Mesenchymal stem cell (in vitro differentiated cells and primary cell): ENCODE measurements around the gene BNC2.

Experiments used
- DNase-seq: peaks from one replicate; pipeline ENCODE4 v3.0.0-alpha.2; 2013
- H2AFZ ChIP-seq: one replicate; pipeline ENCODE4 v1.6.1; 2013; ENCODE audit warnings: low read depth, mild to moderate bottlenecking, control low read depth, inconsistent platforms, low read length, moderate library complexity
- H2AK5ac ChIP-seq: 2 replicates; pipeline ENCODE4 v1.6.1; 2013; ENCODE audit warnings: low read length, moderate library complexity, mild to moderate bottlenecking, inconsistent platforms; ENCODE audit not compliant: severe bottlenecking
- H2BK120ac ChIP-seq: one replicate; pipeline ENCODE4 v1.6.1; 2013; ENCODE audit warnings: low read depth, mild to moderate bottlenecking, inconsistent platforms, low read length, moderate library complexity
- H2BK12ac ChIP-seq, 2 experiments: one replicate each; pipeline ENCODE4 v1.6.1; 2013; ENCODE audit warnings: inconsistent platforms in 2 of 2, low read length in 2 of 2, mild to moderate bottlenecking in 2 of 2, moderate library complexity in 2 of 2, control low read depth in 1 of 2
- H2BK15ac ChIP-seq: one replicate; pipeline ENCODE4 v1.6.1; 2013; ENCODE audit warnings: mild to moderate bottlenecking, low read depth, inconsistent platforms; ENCODE audit not compliant: poor library complexity, severe bottlenecking
- H2BK5ac ChIP-seq: 2 replicates; pipeline ENCODE4 v1.6.1; 2013; ENCODE audit warnings: low read depth, mild to moderate bottlenecking, low read length, control low read depth, inconsistent platforms; ENCODE audit not compliant: poor library complexity, severe bottlenecking
- H3K14ac ChIP-seq, 2 experiments: one replicate each; pipeline ENCODE4 v1.6.1; 2013; ENCODE audit warnings: inconsistent platforms in 2 of 2, low read length in 2 of 2, control low read depth in 1 of 2, mild to moderate bottlenecking in 1 of 2, moderate library complexity in 1 of 2
- H3K18ac ChIP-seq, 2 experiments: one replicate each; pipeline ENCODE4 v1.6.1; 2013; ENCODE audit warnings: inconsistent platforms in 2 of 2, low read length in 2 of 2, control low read depth in 1 of 2, low read depth in 1 of 2, mild to moderate bottlenecking in 1 of 2
- H3K23ac ChIP-seq, 2 experiments: one replicate each; pipeline ENCODE4 v1.6.1; 2013; ENCODE audit warnings: inconsistent platforms in 2 of 2, low read length in 2 of 2, mild to moderate bottlenecking in 2 of 2, moderate library complexity in 2 of 2, control low read depth in 1 of 2
- H3K27ac ChIP-seq: 2 replicates; pipeline ENCODE4 v1.5.1; 2013; ENCODE audit warnings: mild to moderate bottlenecking, moderate library complexity, low read length, control low read depth, inconsistent platforms; ENCODE audit not compliant: poor library complexity, severe bottlenecking
- H3K27me3 ChIP-seq, 2 experiments: 2 replicates each; pipeline versions ENCODE4 v1.6.1 to v1.7.0; 2013; ENCODE audit warnings: low read length in 2 of 2, mild to moderate bottlenecking in 2 of 2, moderate library complexity in 2 of 2, control low read depth in 1 of 2, inconsistent platforms in 1 of 2; ENCODE audit not compliant: control insufficient read depth in 1 of 2, insufficient read depth in 1 of 2
- H3K36me3 ChIP-seq, 2 experiments: 2 replicates each; pipeline versions ENCODE4 v1.6.1 to v1.7.0; 2013; ENCODE audit warnings: low read length in 2 of 2, control low read depth in 1 of 2, inconsistent platforms in 1 of 2, low read depth in 1 of 2, mild to moderate bottlenecking in 1 of 2; ENCODE audit not compliant: insufficient read depth in 2 of 2, control insufficient read depth in 1 of 2
- H3K4ac ChIP-seq, 2 experiments: one replicate each; pipeline ENCODE4 v1.6.1; 2013; ENCODE audit warnings: inconsistent platforms in 2 of 2, low read length in 2 of 2, mild to moderate bottlenecking in 2 of 2, moderate library complexity in 2 of 2, control low read depth in 1 of 2, low read depth in 1 of 2
- H3K4me1 ChIP-seq: 2 replicates; pipeline ENCODE4 v1.6.1; 2013; ENCODE audit warnings: low read depth, low read length, control low read depth; ENCODE audit not compliant: control insufficient read depth, insufficient read depth
- H3K4me2 ChIP-seq: 2 replicates; pipeline ENCODE4 v1.6.1; 2013; ENCODE audit warnings: low read length, mild to moderate bottlenecking, inconsistent platforms; ENCODE audit not compliant: poor library complexity, severe bottlenecking
- H3K4me3 ChIP-seq, 2 experiments: 2 replicates each; pipeline versions ENCODE4 v1.5.1 to v1.7.0; 2013; ENCODE audit warnings: low read length in 2 of 2, mild to moderate bottlenecking in 2 of 2, control low read depth in 1 of 2, low read depth in 1 of 2; ENCODE audit not compliant: insufficient read depth in 1 of 2
- H3K79me1 ChIP-seq: replicated peaks from 2 replicates; pipeline ENCODE4 v1.6.1; 2013; ENCODE audit warnings: mild to moderate bottlenecking, control low read depth, low read length, inconsistent platforms; ENCODE audit not compliant: poor library complexity, severe bottlenecking
- H3K9ac ChIP-seq: 2 replicates; pipeline ENCODE4 v1.7.0; 2013; ENCODE audit warnings: mild to moderate bottlenecking, low read length, moderate library complexity
- H3K9me3 ChIP-seq: 2 replicates; pipeline ENCODE4 v1.7.0; 2013; ENCODE audit warnings: mild to moderate bottlenecking, low read length; ENCODE audit not compliant: control insufficient read depth
- H4K8ac ChIP-seq: one replicate; pipeline ENCODE4 v1.6.1; 2013; ENCODE audit warnings: inconsistent platforms, mild to moderate bottlenecking, low read length, moderate library complexity
- H4K91ac ChIP-seq: one replicate; pipeline ENCODE4 v1.6.1; 2013; ENCODE audit warnings: mild to moderate bottlenecking, low read length, inconsistent platforms
- WGBS: methylation state at CpG from one replicate; pipeline ENCODE4 v1.1.7; 2013; ENCODE audit warnings: mixed read lengths; 5-methylcytosine and 5-hydroxymethylcytosine counted together

Gene BNC2

DNA sequence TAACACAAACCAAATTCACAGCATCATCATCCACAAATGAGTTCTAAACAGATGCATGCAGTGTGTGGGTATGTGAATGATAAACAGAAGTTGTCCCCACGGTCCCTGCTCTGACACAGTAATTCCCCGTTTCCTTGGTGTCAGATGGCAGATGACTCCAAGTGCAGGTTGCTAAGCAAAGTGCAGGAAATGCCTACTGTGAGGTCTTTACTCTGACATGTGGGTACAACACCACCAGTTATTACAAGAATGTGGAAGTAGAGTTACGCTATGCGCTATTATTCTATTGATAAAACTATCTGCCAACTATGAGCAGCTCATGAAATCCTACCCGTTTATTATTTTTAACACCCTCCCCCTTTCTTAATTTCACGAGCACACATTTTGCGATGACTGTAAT lies 448.9 kb downstream of the BNC2 start:
- Histone ChIP-seq H3K23ac (no peak overlapping the region), H3K4me3 (no peak overlapping the region), H3K27me3 (no peaks in the 10 kb centered on the region)

DNA sequence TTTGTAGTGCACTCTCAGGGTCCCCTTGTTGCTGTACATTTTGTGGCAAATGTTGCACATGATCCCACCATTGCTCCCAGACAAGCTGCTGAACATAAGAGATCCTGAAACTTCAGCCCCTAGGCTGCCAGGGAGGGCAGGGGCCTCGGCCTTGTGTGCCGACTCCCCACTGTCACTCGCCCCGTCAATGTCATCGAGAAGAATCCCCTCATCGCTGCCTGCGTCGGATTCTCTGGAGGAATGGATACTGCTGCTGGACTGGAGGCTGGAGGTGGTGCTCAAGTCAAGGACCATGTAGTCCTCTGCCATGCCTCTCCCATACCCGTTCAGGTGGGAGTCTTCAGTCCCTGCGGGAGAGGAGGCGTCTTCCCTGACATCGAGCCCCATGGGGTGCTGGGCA lies 451.3 kb downstream of the BNC2 start:
- H3K4me2 ChIP-seq, result no peak overlapping the region
- peak overlapping the region; percentile 38 to 91 for H3K18ac ChIP-seq
- H3K4ac ChIP-seq, result no peak overlapping the region
- no peaks in the 10 kb centered on the region for H3K27me3 ChIP-seq
- H3K4me3 ChIP-seq, result no peak overlapping the region
- peaks cover 4% of the 10 kb centered on the region for H3K4me1 ChIP-seq
- H3K79me1 ChIP-seq, result peaks cover 12% of the 10 kb centered on the region
- peak overlapping the region; percentile 30 for H4K91ac ChIP-seq
- peak overlapping the region in 1 of 2 experiments; percentile 26 for H3K23ac ChIP-seq
- 97% methylated on average over 12 of the region's 12 CpGs for WGBS
- H2AK5ac ChIP-seq, result no peak overlapping the region
- no peak overlapping the region for H2AFZ ChIP-seq
- H2BK5ac ChIP-seq, result no peak overlapping the region
- no peak overlapping the region for H3K9ac ChIP-seq
- H2BK12ac ChIP-seq, result peak overlapping the region in 1 of 2 experiments; percentile 89
- peaks cover 8 to 46% of the 10 kb centered on the region in 2 experiments for H3K36me3 ChIP-seq
- no peak overlapping the region for H3K27ac ChIP-seq
- no peaks in the 10 kb centered on the region for H3K9me3 ChIP-seq
- peak overlapping the region; percentile 55 for H2BK15ac ChIP-seq
- no peak overlapping the region for H3K14ac ChIP-seq
- peak overlapping the region; percentile 10 for H4K8ac ChIP-seq
- H2BK120ac ChIP-seq, result no peak overlapping the region
- DNase-seq, result no peak

More for the DNA sequence above, 448.9 kb downstream of the BNC2 start:
- no peak overlapping the region for H3K9ac ChIP-seq
- no peaks in the 10 kb centered on the region for H3K9me3 ChIP-seq
- peaks cover 9% of the 10 kb centered on the region for H3K79me1 ChIP-seq
- H2BK5ac ChIP-seq, result no peak overlapping the region
- H3K4me1 ChIP-seq, result peaks cover 7% of the 10 kb centered on the region
- no peak overlapping the region for H2BK12ac ChIP-seq
- H3K18ac ChIP-seq, result no peak overlapping the region
- H3K4ac ChIP-seq, result no peak overlapping the region
- H3K27ac ChIP-seq, result peak overlapping the region; percentile 33
- H3K36me3 ChIP-seq, result peaks cover 8 to 63% of the 10 kb centered on the region in 2 experiments
- H3K4me2 ChIP-seq, result no peak overlapping the region
- H2BK15ac ChIP-seq, result no peak overlapping the region
- no peak overlapping the region for H2AK5ac ChIP-seq
- H2BK120ac ChIP-seq, result no peak overlapping the region
- DNase-seq, result peak; percentile 40
- H4K8ac ChIP-seq, result no peak overlapping the region
- 60% methylated on average over 7 of the region's 7 CpGs for WGBS
- no peak overlapping the region for H2AFZ ChIP-seq
- H3K14ac ChIP-seq, result no peak overlapping the region
- H4K91ac ChIP-seq, result no peak overlapping the region

DNA sequence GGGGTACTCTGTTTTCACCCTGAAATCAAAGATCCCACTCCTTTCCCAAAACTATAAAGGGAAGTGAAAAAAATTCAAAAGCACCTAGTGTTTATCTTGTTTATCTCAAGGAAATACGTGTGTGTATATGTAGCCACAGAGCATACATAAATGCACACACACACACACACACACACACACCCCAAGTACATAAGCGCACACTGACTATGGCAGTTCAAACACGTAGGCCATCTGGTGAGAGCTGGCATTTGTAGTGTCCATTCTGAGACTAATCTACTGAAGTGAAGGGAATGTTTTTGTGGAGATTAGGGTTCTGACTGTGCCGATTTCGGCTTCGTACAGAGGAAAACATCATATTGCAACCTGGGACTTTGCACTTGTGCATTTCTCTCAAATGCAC lies 451.7 kb downstream of the BNC2 start:
- Histone ChIP-seq H3K4me1 (peaks cover 4% of the 10 kb centered on the region), H3K4me2 (no peak overlapping the region), H4K91ac (no peak overlapping the region), H2BK120ac (no peak overlapping the region), H2AFZ (no peak overlapping the region), H3K9me3 (no peaks in the 10 kb centered on the region), H2BK5ac (no peak overlapping the region), H2BK15ac (no peak overlapping the region), H3K27me3 (no peaks in the 10 kb centered on the region), H3K23ac (peak overlapping the region in 1 of 2 experiments; percentile 26), H3K36me3 (peaks cover 8 to 46% of the 10 kb centered on the region in 2 experiments), H3K4me3 (no peak overlapping the region), H3K27ac (no peak overlapping the region), H3K4ac (peak overlapping the region in 1 of 2 experiments; percentile 68), H3K9ac (peak overlapping the region; percentile 93), H3K18ac (peak overlapping the region in 1 of 2 experiments; percentile 91), H3K79me1 (peaks cover 10% of the 10 kb centered on the region), H3K14ac (peak overlapping the region in 1 of 2 experiments; percentile 90), H4K8ac (no peak overlapping the region), H2BK12ac (peak overlapping the region in 1 of 2 experiments; percentile 89), H2AK5ac (no peak overlapping the region)
- DNase-seq, result no peak
- 96% methylated on average over 5 of the region's 6 CpGs for WGBS

DNA sequence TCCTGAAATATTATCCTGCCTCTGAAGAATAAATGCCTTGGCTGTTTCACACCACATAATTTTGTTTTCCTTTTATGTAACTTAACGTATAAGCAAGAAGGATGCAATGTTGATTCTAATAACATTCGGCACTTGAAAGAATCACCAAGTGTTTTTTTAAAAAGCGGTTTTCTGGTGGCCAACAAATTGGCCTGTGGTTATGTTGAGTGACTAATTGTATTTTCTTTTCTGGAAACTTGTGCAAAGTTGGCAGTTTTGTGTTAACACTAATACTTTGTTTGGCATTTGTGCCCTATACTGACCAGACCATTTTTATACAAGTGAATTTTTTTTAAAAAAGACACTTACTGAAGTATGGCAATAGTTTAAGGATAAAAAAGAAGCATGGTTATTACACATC lies 452.7 kb downstream of the BNC2 start:
- no peak overlapping the region for H2AFZ ChIP-seq
- peak overlapping the region; percentile 93 for H3K9ac ChIP-seq
- H3K36me3 ChIP-seq, result peaks cover 8 to 38% of the 10 kb centered on the region in 2 experiments
- no peak overlapping the region for H2BK12ac ChIP-seq
- H3K4me3 ChIP-seq, result peak overlapping the region in 1 of 2 experiments; percentile 45
- H3K9me3 ChIP-seq, result no peaks in the 10 kb centered on the region
- H3K27ac ChIP-seq, result peak overlapping the region; percentile 80
- H3K4me1 ChIP-seq, result peaks cover 4% of the 10 kb centered on the region
- H2BK120ac ChIP-seq, result no peak overlapping the region
- no peak overlapping the region for H3K4me2 ChIP-seq
- H2BK5ac ChIP-seq, result no peak overlapping the region
- DNase-seq, result peak; percentile 76
- WGBS, result 0% methylated on average over 2 of the region's 3 CpGs
- H4K8ac ChIP-seq, result no peak overlapping the region
- no peak overlapping the region for H3K23ac ChIP-seq
- H2AK5ac ChIP-seq, result no peak overlapping the region
- no peaks in the 10 kb centered on the region for H3K27me3 ChIP-seq
- H2BK15ac ChIP-seq, result no peak overlapping the region
- no peak overlapping the region for H4K91ac ChIP-seq
- H3K14ac ChIP-seq, result no peak overlapping the region
- H3K18ac ChIP-seq, result no peak overlapping the region
- no peak overlapping the region for H3K4ac ChIP-seq
- peaks cover 10% of the 10 kb centered on the region for H3K79me1 ChIP-seq
